Measurements from ENCODE around the gene PASK. TPM values are rescaled to one million over a fixed set of nuclear protein-coding genes. Genes with fewer than 3 reads are reported as not detected.

The PASK gene
- total RNA-seq, 1 experiment from 2014 or later = 80.9 TPM

- Mint-ChIP-seq H3K9me3 (no peaks in the 10 kb centered on the region), H3K27ac (no peak overlapping the region), H3K4me3 (no peak overlapping the region), H3K4me1 (no peaks in the 10 kb centered on the region), H3K27me3 (ENCODE audit: low read depth) (no peaks in the 10 kb centered on the region), H3K36me3 (peaks cover 25% of the 10 kb centered on the region)
- POLR2A ChIA-PET = no interaction called here
- no peak for ATAC-seq
- CTCF ChIA-PET = no interaction called here
- TF ChIP-seq NR3C1 (CRISPR knock-in tag; conservative IDR thresholded peaks at IDR 0.05; ENCODE audit: low read depth) (no peak), ZNF219 (CRISPR knock-in tag; IDR thresholded peaks at IDR 0.05; ENCODE audit: borderline replicate concordance) (no peak), ZNF396 (CRISPR knock-in tag; IDR thresholded peaks at IDR 0.05; ENCODE audit: borderline replicate concordance) (no peak), SOX15 (CRISPR knock-in tag; IDR thresholded peaks at IDR 0.05) (no peak), OVOL2 (CRISPR knock-in tag; IDR thresholded peaks at IDR 0.05; ENCODE audit: borderline replicate concordance) (no peak), EMX1 (CRISPR knock-in tag; IDR thresholded peaks at IDR 0.05) (no peak), ZNF532 (CRISPR knock-in tag; IDR thresholded peaks at IDR 0.05; ENCODE audit: borderline replicate concordance) (no peak), ARID4B (CRISPR knock-in tag; IDR thresholded peaks at IDR 0.05; ENCODE audit: borderline replicate concordance) (no peak), ATF3 (CRISPR knock-in tag; conservative IDR thresholded peaks at IDR 0.05) (no peak), PREB (CRISPR knock-in tag; IDR thresholded peaks at IDR 0.05; ENCODE audit: borderline replicate concordance) (no peak)
- no peak for DNase-seq (ENCODE audit: low spot score)
These were observed 33.9 kb downstream of the PASK start for GRCh38 chr2:241115361-241115760.

GRCh38 chr2:241114836-241115235 lies 34.4 kb downstream of the PASK start:
- H3K4me1 Mint-ChIP-seq = no peaks in the 10 kb centered on the region
- no peak for ATAC-seq
- H3K4me3 Mint-ChIP-seq = no peak overlapping the region
- ChIA-PET CTCF (no interaction called here), POLR2A (no interaction called here)
- TF ChIP-seq SP1 (CRISPR knock-in tag; conservative IDR thresholded peaks at IDR 0.05) (no peak), KAT7 (CRISPR knock-in tag; IDR thresholded peaks at IDR 0.05; ENCODE audit: borderline replicate concordance) (no peak), ZNF121 (CRISPR knock-in tag; IDR thresholded peaks at IDR 0.05) (no peak), EMX1 (CRISPR knock-in tag; IDR thresholded peaks at IDR 0.05) (no peak), NR2C2 (CRISPR knock-in tag; IDR thresholded peaks at IDR 0.05) (no peak), E2F5 (CRISPR knock-in tag; IDR thresholded peaks at IDR 0.05) (no peak), NR1H2 (CRISPR knock-in tag; IDR thresholded peaks at IDR 0.05) (no peak), ZNF219 (CRISPR knock-in tag; IDR thresholded peaks at IDR 0.05; ENCODE audit: borderline replicate concordance) (no peak), GABPB1 (CRISPR knock-in tag; IDR thresholded peaks at IDR 0.05) (no peak), ZNF425 (CRISPR knock-in tag; conservative IDR thresholded peaks at IDR 0.05) (no peak), ZNF423 (CRISPR knock-in tag; IDR thresholded peaks at IDR 0.05) (no peak), E2F4 (CRISPR knock-in tag; IDR thresholded peaks at IDR 0.05; ENCODE audit: borderline replicate concordance, low read depth) (no peak)
- no peak overlapping the region for H3K27ac Mint-ChIP-seq
- peaks cover 24% of the 10 kb centered on the region; the same call in 1 of the 2 replicates for H3K36me3 Mint-ChIP-seq
- H3K27me3 Mint-ChIP-seq (ENCODE audit: low read depth) = no peaks in the 10 kb centered on the region
- no peaks in the 10 kb centered on the region for H3K9me3 Mint-ChIP-seq
- no peak for DNase-seq (ENCODE audit: low spot score)
